Osteoblast (primary cell): Measurements from ENCODE around the gene OR9I1. TPM values are rescaled to one million over a fixed set of nuclear protein-coding genes. Genes with fewer than 3 reads are reported as not detected.

Experiments used
- DNase-seq: peaks from one replicate; pipeline ENCODE4 v3.0.0; 2011; ENCODE audit warnings: low spot score, mixed read lengths; ENCODE audit not compliant: insufficient read length; ENCODE audit errors: missing footprints
- H2AFZ ChIP-seq: 2 replicates; pipeline ENCODE4 v1.6.0; 2011; ENCODE audit warnings: mild to moderate bottlenecking, low read length
- H3K27ac ChIP-seq: 2 replicates; pipeline ENCODE4 v1.5.1; 2011; ENCODE audit warnings: mild to moderate bottlenecking, low read depth, low read length, moderate library complexity
- H3K27me3 ChIP-seq: 2 replicates; pipeline ENCODE4 v1.6.0; 2012; ENCODE audit warnings: mild to moderate bottlenecking, control low read depth, inconsistent platforms, low read length, moderate library complexity; ENCODE audit not compliant: insufficient read depth
- H3K36me3 ChIP-seq: 2 replicates; pipeline ENCODE4 v1.5.1; 2011; ENCODE audit warnings: mild to moderate bottlenecking, low read length, control low read depth, moderate library complexity; ENCODE audit not compliant: insufficient read depth
- H3K4me1 ChIP-seq: 2 replicates; pipeline ENCODE4 v1.5.1; 2011; ENCODE audit warnings: mild to moderate bottlenecking, low read length, control low read depth, moderate library complexity; ENCODE audit not compliant: insufficient read depth
- H3K4me2 ChIP-seq: 2 replicates; pipeline ENCODE4 v1.6.0; 2011; ENCODE audit warnings: mild to moderate bottlenecking, low read length; ENCODE audit not compliant: insufficient read depth
- H3K4me3 ChIP-seq: fragments of 200-600 bp; sonication (generic); 3 replicates; pipeline ENCODE4 v1.5.1; 2012; ENCODE audit warnings: mild to moderate bottlenecking, low read length, inconsistent platforms; ENCODE audit not compliant: insufficient read depth
- H3K79me2 ChIP-seq: 2 replicates; pipeline ENCODE4 v1.6.0; 2012; ENCODE audit warnings: mild to moderate bottlenecking, low read length, control low read depth, inconsistent platforms; ENCODE audit not compliant: insufficient read depth
- H3K9me3 ChIP-seq: 2 replicates; pipeline ENCODE4 v1.5.1; 2011; ENCODE audit warnings: low read depth, low read length, control low read depth
- H4K20me1 ChIP-seq: 2 replicates; pipeline ENCODE4 v1.6.0; 2012; ENCODE audit warnings: mild to moderate bottlenecking, low read length, control low read depth; ENCODE audit not compliant: insufficient read depth
- total RNA-seq: library from RNA; depleted of rRNA; stranded (reverse); fragments of >200 nt; gene quantifications from 2 replicates; pipeline ENCODE4 v1.2.3, GENCODE V29; 2012
- TF ChIP-seq, protein P1 (sequence below): IDR thresholded peaks from 2 replicates; pipeline ENCODE4 v1.5.1; 2011; ENCODE audit warnings: mild to moderate bottlenecking, low read depth, low read length, moderate library complexity; ENCODE audit errors: extremely low read depth

OR9I1 gene
- total RNA-seq, 1 donor = not detected

DNA sequence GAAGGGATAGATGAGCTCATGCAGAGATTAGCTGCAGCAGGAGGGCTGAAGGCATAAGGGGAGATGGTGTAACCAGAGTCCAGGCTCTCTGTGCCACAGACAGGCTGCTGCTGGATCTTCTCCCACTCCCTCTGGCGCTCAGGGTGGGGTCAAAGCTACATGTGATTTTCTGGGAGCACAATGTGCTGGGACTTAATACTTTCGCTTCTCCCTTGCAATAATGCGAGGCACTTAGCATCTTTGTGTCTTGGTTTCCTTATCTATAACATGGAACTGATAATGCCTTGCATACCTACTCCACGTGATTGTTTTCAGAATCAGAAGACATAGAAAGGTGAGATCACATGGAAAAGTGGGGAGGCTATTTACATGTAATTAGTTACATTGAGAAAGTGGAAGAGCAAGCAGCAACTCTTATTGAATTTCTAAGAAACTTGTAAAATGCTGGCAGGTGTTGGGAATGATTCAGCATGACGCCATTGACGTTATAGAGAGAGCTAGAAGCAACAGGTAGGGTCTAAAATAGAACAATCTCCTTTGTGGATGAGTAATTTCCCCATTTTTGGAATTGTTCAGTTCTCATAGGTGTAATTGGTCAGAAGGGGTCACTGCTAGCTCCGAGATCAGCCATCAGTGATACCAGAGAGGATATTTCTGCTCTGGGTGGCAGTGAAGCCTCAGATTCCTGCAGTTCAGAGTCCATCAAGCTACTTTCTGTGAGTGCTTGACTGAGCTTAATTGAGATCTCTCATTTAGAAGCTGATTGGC is 8.2 kb upstream of the OR9I1 start:
- Histone ChIP-seq H3K79me2 (no peaks in the 10 kb centered on the region), H3K4me3 (no peak overlapping the region), H4K20me1 (no peaks in the 10 kb centered on the region), H2AFZ (no peak overlapping the region), H3K4me1 (no peaks in the 10 kb centered on the region), H3K4me2 (no peak overlapping the region), H3K9me3 (no peaks in the 10 kb centered on the region), H3K36me3 (no peaks in the 10 kb centered on the region), H3K27ac (no peak overlapping the region), H3K27me3 (no peaks in the 10 kb centered on the region)
- TF ChIP-seq, protein P1, sequence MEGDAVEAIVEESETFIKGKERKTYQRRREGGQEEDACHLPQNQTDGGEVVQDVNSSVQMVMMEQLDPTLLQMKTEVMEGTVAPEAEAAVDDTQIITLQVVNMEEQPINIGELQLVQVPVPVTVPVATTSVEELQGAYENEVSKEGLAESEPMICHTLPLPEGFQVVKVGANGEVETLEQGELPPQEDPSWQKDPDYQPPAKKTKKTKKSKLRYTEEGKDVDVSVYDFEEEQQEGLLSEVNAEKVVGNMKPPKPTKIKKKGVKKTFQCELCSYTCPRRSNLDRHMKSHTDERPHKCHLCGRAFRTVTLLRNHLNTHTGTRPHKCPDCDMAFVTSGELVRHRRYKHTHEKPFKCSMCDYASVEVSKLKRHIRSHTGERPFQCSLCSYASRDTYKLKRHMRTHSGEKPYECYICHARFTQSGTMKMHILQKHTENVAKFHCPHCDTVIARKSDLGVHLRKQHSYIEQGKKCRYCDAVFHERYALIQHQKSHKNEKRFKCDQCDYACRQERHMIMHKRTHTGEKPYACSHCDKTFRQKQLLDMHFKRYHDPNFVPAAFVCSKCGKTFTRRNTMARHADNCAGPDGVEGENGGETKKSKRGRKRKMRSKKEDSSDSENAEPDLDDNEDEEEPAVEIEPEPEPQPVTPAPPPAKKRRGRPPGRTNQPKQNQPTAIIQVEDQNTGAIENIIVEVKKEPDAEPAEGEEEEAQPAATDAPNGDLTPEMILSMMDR = no peak
- DNase-seq = no peak

DNA sequence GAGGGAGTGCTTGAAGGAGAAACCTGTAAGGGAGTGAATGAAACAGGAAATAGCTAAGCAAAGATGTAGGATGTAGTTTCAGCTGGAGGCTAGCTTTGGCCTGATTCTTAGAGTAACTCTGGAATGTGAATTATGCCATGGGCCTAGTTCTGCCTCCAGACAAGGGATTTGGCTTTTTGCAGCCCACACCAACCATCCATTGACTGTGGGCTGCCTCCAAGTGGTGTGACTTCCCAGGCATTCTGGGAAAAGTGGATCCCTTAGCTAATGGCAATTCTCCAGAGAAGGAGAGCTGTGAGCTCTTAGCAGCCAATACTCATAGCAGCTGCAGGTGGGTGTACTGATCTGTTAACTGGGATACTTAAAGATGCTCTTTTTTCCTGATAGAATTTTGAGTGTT is 2.0 kb upstream of the OR9I1 start:
- Histone ChIP-seq H3K9me3 (no peaks in the 10 kb centered on the region), H4K20me1 (no peaks in the 10 kb centered on the region), H3K4me1 (no peaks in the 10 kb centered on the region), H2AFZ (no peak overlapping the region), H3K27ac (no peak overlapping the region), H3K36me3 (no peaks in the 10 kb centered on the region), H3K27me3 (no peaks in the 10 kb centered on the region), H3K4me3 (no peak overlapping the region), H3K4me2 (no peak overlapping the region), H3K79me2 (no peaks in the 10 kb centered on the region)
- peak; percentile 2 for DNase-seq
- TF ChIP-seq, protein P1 = no peak

DNA sequence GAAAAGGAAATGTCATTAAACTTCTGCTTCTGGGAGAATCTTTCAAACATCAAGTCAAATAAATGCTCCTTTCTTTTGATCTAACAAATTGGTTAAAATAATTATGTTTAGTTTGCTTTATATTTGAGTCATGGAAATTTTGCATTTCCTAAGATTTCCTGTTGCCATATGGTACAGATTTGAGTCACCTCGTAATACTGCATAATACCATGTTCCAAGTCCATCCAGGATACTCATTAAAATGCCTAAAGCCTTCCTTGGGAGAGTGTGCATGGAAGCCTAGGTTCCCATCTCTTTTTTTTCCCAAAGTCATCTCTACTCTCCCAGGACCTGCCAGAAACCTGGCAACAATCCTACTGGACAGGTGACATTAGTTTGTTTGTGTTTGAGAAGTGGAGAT is 4.2 kb downstream of the OR9I1 start:
- no peaks in the 10 kb centered on the region for H3K79me2 ChIP-seq
- H3K27ac ChIP-seq = no peak overlapping the region
- DNase-seq = no peak
- no peaks in the 10 kb centered on the region for H3K27me3 ChIP-seq
- TF ChIP-seq, protein P1 = no peak
- no peak overlapping the region for H2AFZ ChIP-seq
- no peaks in the 10 kb centered on the region for H3K36me3 ChIP-seq
- H3K4me1 ChIP-seq = no peaks in the 10 kb centered on the region
- H4K20me1 ChIP-seq = no peaks in the 10 kb centered on the region
- no peaks in the 10 kb centered on the region for H3K9me3 ChIP-seq
- H3K4me3 ChIP-seq = no peak overlapping the region
- H3K4me2 ChIP-seq = no peak overlapping the region

DNA sequence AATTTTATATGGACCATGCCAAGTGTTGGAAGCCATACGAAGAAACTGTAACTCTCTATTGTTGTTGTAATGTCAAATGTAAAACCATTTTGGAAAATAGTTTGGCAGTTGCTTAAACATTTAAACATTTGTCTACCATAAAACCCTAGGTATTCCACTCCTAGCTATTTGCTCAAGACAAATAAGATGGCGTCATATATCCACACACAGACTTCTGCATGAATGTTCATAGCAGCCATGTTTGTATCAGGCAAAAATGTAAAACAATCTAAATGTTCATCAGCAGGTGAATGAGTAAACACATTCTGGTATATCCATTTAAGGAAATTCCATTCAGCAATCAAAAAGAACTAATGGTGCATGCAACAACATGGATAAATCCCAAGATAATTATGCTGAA is 27.9 kb downstream of the OR9I1 start:
- Histone ChIP-seq H2AFZ (no peak overlapping the region), H3K4me1 (no peaks in the 10 kb centered on the region), H4K20me1 (no peaks in the 10 kb centered on the region), H3K27me3 (no peaks in the 10 kb centered on the region), H3K9me3 (no peaks in the 10 kb centered on the region), H3K36me3 (no peaks in the 10 kb centered on the region), H3K27ac (no peak overlapping the region), H3K4me3 (no peak overlapping the region), H3K4me2 (no peak overlapping the region), H3K79me2 (no peaks in the 10 kb centered on the region)
- DNase-seq = no peak
- TF ChIP-seq, protein P1 = no peak
